ENCODE results near the gene FAM240B.

FAM240B gene

DNA sequence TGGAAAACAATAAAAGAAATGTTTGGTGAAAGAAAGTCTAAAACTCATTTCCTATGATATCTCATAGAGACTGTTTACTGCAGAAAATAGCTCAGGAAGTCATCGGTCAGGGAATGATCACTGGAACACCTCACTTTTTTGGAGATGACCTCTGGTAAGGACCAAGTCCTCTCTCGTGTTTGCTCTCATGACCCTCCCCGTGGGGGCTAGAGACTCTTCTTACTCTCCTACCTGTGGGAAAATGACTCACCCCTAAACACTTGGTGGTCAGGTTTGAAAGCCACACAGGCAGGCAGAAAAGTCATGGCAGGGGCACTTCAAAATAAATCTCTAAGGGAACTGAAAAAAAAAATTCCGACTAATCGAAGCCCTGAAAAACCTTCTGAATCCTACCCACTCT, 48.2 kb downstream of the FAM240B start:
- in situ Hi-C loops (cut with HindIII; ENCODE audit: low sequenced_read_pairs): no loop called here

DNA sequence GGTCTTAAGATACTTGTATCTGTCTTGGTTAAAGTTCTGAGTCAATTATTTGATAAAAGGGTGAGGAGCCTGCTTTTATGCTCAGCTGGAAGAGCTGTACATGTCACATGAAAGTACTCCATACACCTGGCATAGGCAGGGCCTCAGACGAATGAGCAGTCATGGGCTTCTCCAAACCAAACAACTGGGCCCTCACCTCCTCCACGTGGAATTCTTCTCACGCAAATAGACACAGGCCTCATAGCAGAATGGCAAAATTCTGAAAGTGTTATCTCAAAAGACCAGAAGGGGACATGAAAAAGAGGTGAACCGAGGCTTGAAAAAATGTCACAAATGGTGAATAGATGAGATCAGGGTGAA, 48.6 kb downstream of the FAM240B start:
- in situ Hi-C loops (cut with HindIII; ENCODE audit: low sequenced_read_pairs): no loop called here

DNA sequence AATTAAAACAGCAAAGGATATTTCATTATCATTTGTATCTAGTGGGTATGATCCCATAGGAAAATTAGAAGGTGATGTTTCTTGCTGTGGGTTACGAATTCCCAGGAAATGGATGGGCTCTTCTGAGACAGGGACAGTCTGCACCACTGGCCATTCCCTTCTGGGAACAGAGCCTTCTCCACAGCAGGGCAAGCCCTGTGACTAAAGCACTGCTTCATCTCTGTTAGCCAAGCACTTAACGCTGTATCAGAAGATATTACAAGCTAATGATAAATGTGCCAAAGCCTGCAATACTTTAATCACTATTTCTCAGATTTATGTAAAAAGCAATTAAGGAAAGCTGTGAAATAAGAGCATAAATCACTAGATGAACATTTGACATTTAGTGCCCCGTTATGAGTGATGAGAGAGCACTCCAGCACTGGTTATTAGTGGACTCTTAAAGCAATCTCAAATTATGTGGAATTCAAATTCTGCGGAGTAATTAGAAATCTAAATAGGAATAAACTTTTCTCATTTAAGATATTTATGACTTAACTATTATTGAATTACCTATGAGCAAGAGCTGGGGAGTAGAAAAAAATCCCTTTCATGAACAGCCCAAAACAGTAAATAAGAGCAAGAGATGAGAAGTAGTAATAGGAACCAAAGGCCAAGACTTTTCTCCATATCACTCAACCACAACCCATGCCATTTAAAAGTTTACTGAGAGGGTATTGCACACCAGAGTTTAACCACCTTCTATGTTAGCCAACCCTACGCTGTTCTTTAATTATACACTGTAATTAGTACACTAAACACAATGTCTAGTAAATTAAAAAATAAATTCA, 49.2 kb downstream of the FAM240B start:
- in situ Hi-C loops (cut with HindIII; ENCODE audit: low sequenced_read_pairs): no loop called here

DNA sequence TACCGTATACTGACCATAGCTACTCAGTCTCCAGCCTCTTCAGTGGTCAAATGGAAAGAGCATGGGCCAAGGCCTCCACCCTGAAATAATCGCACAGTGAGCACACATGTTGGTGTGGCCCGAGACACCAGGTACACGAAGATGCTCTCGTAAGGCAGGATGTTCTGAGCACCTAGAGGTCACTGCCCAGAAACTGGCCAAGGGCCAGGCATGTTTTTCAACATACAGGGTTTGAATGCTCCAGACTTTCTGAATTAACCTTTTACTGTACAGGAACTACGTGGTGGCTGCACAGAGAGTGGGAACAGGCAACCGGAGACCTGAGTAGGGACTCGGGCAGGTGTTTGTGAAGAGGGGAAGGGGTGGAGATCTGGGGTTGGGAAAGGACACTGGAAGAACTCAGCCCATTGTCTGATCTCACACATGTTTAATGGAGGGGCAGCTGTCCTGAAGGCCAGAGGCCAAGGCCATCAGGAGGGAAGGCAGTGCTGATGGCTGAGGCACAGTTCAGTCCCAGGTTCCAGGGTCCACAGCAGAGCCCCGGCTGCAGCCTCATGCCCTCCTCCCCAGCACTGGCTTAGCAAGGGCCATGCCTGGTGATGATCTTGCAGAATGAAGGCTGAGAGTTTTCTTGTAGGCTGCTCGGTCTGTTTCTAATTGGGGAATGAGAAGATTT, 51.0 kb downstream of the FAM240B start:
- in situ Hi-C loops (cut with HindIII; ENCODE audit: low sequenced_read_pairs): no loop called here

DNA sequence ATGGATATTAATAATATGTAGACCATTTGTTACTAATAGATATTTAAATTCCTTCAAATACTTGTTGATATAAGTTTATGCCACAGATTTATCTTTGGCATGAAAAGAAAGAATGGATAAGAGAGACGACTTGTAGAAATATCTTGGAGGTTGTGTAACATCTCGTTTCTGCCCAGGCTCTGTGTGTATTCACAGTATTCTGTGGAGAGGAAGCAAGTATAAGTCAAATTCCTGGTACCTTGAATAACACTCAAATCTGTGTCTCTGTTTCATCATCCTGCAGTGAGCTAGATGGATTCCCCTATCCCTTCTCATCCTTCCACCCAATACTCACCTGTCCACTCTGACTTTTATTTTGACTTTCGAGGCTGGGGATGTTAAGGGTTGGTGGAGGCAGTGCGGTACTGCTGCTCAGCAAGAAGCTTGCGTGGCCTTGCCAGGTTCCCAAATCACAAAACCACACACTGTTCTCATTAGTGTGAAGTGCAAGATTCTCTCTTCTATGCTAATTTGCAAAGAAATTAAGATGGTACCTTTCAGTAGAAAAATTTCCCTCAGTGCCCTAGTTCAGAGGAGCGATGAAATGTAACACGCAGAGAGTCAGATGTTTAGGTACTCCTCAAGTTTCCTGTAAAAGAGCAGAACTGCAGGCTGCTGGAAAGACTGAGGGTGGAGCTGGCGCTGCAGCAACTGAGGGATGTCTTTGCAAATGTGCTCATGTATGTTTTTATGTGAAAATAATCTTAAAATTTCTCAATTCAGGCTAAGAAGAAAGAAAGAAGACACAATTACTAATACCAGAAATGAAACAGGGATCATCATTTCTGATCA, 57.0 kb downstream of the FAM240B start:
- in situ Hi-C loops (cut with HindIII; ENCODE audit: low sequenced_read_pairs): loop anchor here (5.0 kb wide), 1 partner anchor 34 kb away; no protein-coding TSS in a partner anchor

DNA sequence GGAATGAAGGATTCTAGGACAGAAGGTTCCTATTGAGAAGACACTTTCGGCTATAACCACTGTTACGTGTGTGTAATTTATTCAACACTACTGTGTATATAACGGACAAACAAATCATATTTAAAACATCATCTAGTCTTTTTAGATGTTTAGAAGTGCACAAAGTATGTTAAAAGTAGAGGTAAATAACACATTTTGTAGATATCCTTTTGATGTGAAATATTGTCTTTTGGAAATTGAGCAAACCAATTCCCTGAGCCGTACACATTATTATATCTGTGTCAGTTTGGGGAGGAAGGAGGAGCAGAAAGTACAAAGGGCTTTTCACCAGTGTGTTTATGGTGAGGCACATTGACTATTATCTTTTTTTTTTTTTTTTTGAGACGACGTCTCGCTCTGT, 60.4 kb downstream of the FAM240B start:
- in situ Hi-C loops (cut with HindIII; ENCODE audit: low sequenced_read_pairs): no loop called here

DNA sequence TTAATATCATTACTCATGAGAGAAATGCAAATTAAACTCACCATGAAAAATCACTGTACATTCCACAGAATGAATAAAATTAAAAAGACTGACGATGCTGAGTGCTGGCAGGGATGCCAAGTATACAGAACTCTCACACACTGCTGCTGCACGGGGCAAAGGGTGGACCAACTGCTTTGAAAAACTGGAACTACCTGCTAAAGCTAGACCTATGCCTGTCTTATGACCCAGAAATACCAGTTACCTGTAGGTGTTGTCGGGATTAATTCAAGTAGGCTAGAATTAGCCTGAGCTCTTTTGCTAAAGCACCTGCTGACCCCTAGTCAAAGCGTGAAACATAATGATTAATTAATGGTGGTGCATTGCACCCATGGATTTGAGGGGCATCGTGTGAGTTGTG, 63.0 kb downstream of the FAM240B start:
- in situ Hi-C loops (cut with HindIII; ENCODE audit: low sequenced_read_pairs): no loop called here

DNA sequence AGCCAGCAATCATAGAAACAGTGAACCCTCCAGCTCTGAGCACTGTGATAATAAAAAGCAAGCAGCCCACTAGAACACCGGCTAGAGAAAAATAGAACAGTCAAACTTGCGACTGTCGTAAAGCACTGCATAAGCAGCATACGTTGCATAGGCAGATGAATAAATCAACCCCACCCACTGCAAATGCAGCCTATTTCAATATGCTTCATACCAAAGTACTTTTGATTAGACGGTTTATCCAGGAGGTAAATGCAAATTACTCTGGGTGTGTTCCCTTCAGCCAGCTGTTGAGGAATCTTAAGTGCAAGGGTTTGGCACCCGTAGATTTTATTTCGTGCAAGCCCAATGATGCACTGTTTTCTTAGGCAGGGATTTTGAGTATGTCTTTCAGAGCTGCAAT, 67.4 kb downstream of the FAM240B start:
- in situ Hi-C loops (cut with HindIII; ENCODE audit: low sequenced_read_pairs): no loop called here

DNA sequence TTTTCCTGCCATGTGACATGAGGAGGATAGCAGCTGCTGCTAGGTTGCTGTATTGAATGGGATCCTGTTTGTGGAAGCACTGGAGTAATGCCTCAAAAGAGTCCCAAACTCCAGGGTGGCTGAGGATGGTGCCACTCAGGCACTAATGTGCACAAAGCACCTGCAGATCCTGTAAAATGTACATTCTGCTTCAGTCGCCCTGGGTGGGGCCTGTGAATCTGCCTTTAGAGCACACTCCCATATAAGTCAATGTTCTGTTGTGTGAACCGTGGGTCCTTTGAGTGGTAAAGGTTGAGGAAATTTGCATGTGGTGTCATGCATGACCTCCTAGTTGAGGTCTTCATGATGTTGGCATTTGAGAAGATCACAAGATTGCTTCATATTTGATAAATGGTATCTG, 67.9 kb downstream of the FAM240B start:
- in situ Hi-C loops (cut with HindIII; ENCODE audit: low sequenced_read_pairs): no loop called here

DNA sequence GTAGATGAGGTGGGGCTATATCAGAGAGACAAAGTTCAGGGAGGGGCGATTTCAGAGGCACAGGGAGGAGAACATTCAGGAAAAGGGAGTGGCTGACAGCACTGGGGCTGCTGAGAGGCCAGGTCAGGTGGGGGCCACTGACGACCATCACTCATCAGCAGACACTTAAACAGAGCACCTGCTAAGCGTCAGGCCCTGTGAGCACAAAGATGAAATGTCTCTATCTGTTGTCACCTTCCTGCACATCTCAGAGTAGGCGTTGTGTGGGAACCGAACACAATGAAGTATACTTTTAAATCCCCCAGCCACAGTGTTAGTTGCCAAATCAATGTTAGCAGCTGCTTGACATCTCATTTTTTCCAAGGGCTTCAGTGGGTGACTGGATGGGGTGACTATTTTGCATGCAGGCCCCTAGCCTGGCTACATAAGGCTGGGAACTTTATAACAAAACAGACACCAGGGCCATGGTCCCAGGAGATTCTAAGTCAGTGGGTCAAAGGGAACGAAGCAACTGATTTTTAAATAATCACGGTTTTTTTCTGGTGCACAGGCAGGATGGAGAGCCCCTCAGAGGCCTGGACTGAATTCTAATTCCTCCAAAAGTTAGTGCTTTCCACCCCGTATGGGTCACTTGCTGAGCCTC, 68.4 kb downstream of the FAM240B start:
- in situ Hi-C loops (cut with HindIII; ENCODE audit: low sequenced_read_pairs): no loop called here

DNA sequence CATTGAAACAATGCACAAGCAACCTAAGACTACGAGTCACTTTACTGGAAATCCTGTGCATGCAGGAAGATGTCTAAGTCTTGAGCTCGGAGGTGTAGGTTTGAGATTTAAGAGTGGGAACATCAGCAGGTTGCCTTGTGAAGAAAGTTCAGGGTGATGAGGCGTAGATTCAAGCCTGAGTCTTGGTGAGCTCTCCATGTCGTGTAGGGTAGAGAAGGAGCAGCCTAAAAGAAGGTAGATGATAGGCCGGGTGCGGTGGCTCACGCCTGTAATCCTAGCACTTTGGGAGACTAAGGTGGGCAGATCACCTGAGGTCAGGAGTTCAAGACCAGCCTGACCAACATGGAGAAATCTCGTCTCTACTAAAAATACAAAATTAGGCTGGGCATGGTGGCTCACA, 69.4 kb downstream of the FAM240B start:
- in situ Hi-C loops (cut with HindIII; ENCODE audit: low sequenced_read_pairs): no loop called here

DNA sequence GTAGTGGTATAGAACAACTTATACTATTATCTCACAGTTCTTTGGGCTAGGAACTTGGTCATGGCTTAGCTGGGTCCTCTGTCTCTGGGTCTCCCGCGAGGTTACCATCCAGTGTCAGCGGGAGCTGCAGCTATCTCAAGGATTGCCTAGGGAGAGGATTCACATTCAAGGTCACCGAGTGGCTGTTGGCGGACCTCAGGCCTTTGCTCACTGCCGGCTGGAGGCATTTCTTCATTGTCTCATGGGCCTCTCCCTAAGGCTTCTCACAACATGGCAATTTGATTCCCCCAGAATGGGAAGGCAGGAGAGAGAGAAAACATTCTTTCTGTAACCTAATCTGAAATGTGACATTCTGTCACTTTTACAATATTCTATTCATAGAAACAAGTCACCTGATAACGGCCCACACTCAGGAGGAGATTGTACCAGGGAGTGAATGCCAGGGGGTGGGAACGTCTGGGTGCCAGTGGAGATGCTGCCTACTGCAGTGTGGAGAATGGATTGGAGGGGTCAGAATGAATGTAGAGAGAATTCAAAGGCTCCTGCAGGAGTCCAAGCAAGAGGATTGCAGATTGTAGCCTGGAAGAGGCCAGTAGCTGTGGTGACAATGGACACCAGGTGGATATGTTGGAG, 70.1 kb downstream of the FAM240B start:
- in situ Hi-C loops (cut with HindIII; ENCODE audit: low sequenced_read_pairs): no loop called here

DNA sequence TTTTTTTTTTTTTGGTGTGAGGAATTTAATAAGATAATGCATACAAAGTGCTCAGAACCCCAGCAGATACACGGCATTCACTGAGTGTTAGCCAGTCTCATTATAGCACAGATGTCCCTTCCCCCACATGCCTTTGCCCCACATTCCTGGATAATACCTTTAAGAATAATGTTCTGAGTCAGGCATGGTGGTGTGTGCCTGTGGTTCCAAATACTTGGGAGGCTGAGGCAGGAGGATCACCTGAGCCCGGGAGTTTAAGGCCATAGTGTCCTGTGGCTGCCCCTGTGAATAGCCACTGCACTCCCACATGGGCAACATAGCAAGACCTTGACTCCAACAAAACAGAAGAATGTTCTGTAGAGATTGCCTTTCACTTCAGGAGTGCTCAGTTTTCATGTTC, 75.3 kb downstream of the FAM240B start:
- in situ Hi-C loops (cut with HindIII; ENCODE audit: low sequenced_read_pairs): no loop called here

All from endothelial cell of hepatic sinusoid (primary cell).